Right cardiac atrium (tissue), 5 donors: ENCODE results near the gene LRRC30. TPM values are rescaled to one million over a fixed set of nuclear protein-coding genes. Genes with fewer than 3 reads are reported as not detected.

Experiments
- ATAC-seq, 2 donors: fragments of 200-7000 bp; cut with Tn5 transposase; one replicate each; pipeline versions ENCODE4 v1.8.0 to v1.9.1; 2020; ENCODE audit warnings: moderate library complexity in 2 of 2, mild to moderate bottlenecking in 1 of 2
- DNase-seq, 3 donors: peaks; one replicate each; pipeline ENCODE4 v3.0.0-alpha.2; 2020
- H3K27ac ChIP-seq: one replicate; pipeline ENCODE4 v1.5.1; 2013; ENCODE audit warnings: mild to moderate bottlenecking, low read length, control low read depth, moderate library complexity
- H3K27me3 ChIP-seq: one replicate; pipeline ENCODE4 v1.6.1; 2013; ENCODE audit not compliant: control insufficient read depth, insufficient read depth
- H3K4me1 ChIP-seq: one replicate; pipeline ENCODE4 v1.6.1; 2013; ENCODE audit warnings: low read length; ENCODE audit not compliant: control insufficient read depth, insufficient read depth
- H3K4me3 ChIP-seq: one replicate; pipeline ENCODE4 v1.5.1; 2013; ENCODE audit warnings: low read length, control low read depth
- H3K9me3 ChIP-seq: one replicate; pipeline ENCODE4 v1.6.1; 2013; ENCODE audit warnings: low read length; ENCODE audit not compliant: control insufficient read depth
- WGBS: extraction: QIAGEN DNeasy Blood & Tissue Kit; methylation state at CpG from one replicate; pipeline ENCODE4 v1.1.7; 2013; 5-methylcytosine and 5-hydroxymethylcytosine counted together
- intact Hi-C, 4 donors: fragments of 100-400 bp; cut with DNase I; formaldehyde crosslinking; loops; one replicate each; pipeline versions ENCODE4 v1.11.0 to v1.14.0; 2022 to 2023
- polyA plus RNA-seq: library from polyadenylated mRNA; stranded (reverse); fragments of 200-250 nt; gene quantifications from one replicate; pipeline ENCODE4 v1.2.3, GENCODE V29; 2013
- total RNA-seq, 4 donors: library from RNA; stranded (reverse); fragmentation: NEBNext Ultra II Directional; extraction: Animal tissue kit (Norgen Biotek cat#: 25700); gene quantifications; one replicate each; pipeline ENCODE4 v1.2.1, GENCODE V29; 2021
- donor health status: healthy with polysubstance abuse.
- donor health status: DM: no; HTN: yes; CAD: no.
- donor health status: DM: no; HTN: no; CAD: no.
- donor health status: DM: no; HTN: yes; CAD: no; lungs with severe emphysema.
- donor health status: DM: yes; HTN: yes; CAD: no.

The LRRC30 gene
- total and polyA plus RNA-seq, 5 donors: not detected

DNA sequence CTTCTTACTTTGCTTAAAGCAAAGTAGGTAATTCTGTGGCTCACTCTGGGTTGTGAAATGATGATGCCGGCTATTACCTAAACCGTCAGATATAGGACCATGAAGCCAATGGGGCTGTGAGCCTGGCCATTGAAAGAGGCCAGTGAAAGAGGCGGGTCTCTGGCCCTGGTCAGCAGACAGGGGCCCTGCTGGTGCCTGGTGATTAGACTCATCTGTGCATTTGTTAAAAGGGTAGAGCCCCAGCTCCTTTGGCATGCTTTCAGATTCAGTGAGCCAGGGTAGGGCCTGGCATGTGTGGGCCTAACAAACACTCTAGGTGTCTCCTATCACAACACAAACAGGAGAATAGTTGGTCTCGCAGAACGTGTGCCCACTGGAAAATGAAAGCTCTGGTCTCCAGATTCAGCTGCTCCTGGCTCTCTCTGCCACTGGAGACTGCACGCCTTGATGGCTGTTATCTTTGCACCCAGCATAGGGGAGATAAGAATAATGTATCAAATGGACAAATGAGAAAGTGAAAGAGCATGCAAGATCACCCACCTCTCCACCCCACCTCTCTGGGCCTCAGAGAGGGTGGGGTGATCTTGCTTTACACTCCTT, 6.9 kb downstream of the LRRC30 start:
- no peak overlapping the region for H3K4me3 ChIP-seq
- intact Hi-C loops: no loop called here
- DNase-seq (no peak), ATAC-seq (no peak)
- H3K9me3 ChIP-seq: no peaks in the 10 kb centered on the region
- no peaks in the 10 kb centered on the region for H3K27me3 ChIP-seq
- 67% methylated on average over 6 of the region's 6 CpGs for WGBS
- H3K27ac ChIP-seq: peak overlapping the region; percentile 46
- H3K4me1 ChIP-seq: peaks cover 5% of the 10 kb centered on the region

DNA sequence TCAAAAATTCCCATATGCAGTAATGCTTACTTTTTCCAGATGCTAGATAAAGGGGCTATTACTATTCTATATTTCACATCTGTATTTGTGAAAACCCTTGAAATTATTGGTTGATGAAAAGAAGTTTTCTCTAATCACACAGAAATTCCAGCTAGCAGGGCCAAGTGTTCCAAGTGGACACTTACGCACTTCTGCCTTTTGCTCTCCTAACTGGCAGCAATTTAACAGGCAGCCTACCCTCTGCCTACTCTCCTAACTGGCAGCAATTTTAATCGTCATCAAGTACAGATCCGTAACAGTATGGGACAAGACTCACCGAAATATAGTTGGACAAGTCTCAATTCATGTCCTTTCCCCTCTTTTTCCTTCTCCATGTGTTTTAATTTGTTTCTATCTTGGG, 12.0 kb downstream of the LRRC30 start:
- Histone ChIP-seq H3K27me3 (no peaks in the 10 kb centered on the region), H3K4me1 (peaks cover 3% of the 10 kb centered on the region), H3K27ac (no peak overlapping the region), H3K4me3 (no peak overlapping the region), H3K9me3 (no peaks in the 10 kb centered on the region)
- no peak for ATAC-seq
- DNase-seq: no peak
- WGBS: 64% methylated on average over 4 of the region's 4 CpGs
- intact Hi-C loops: no loop called here

DNA sequence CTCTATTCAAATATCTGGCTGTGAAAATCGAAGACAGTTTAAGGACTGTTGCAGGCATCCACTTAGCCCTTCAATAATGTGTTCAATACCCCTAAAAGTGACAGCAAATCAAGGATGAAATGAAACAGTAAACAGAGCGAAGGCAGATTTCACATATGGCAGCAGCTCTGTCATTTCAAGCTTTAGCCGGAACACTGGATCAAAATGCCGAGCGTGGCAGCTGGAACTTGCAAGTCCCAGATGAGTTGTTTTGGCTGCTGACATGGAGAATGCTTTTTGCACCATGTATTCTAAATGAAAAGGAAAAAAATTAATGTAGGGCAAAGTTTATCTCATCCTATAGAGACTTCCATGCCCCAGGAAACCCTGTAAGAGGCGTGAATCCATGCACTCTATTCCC, 18.0 kb downstream of the LRRC30 start:
- DNase-seq (no peak), ATAC-seq (no peak)
- Histone ChIP-seq H3K9me3 (no peaks in the 10 kb centered on the region), H3K27me3 (no peaks in the 10 kb centered on the region), H3K4me1 (peaks cover 3% of the 10 kb centered on the region), H3K4me3 (no peak overlapping the region), H3K27ac (no peak overlapping the region)
- 53% methylated on average over 6 of the region's 6 CpGs for WGBS
- intact Hi-C loops: no loop called here

DNA sequence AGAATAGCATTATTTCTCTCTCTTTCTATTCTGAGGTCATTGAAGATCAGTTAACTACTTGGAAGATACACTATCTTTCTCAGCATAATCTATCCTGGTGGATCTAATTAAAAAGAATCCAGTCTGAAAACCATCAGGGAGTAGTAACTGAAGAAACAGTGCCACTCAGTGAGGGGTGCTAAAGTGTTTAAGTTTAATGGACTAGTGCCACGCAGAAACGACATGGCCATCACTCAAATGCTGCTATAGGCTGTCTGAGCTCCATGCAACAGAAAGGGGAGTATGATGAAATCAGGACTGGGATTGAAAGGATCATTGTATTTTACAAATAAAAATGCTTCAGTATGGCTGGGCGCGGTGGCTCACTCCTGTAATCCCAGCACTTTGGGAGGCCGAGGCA, 23.3 kb downstream of the LRRC30 start:
- WGBS: 88% methylated on average over 5 of the region's 5 CpGs
- Histone ChIP-seq H3K27me3 (no peaks in the 10 kb centered on the region), H3K4me3 (no peak overlapping the region), H3K27ac (no peak overlapping the region), H3K4me1 (peaks cover 2% of the 10 kb centered on the region), H3K9me3 (no peaks in the 10 kb centered on the region)
- no peak for DNase-seq
- intact Hi-C loops: no loop called here
- ATAC-seq: no peak

DNA sequence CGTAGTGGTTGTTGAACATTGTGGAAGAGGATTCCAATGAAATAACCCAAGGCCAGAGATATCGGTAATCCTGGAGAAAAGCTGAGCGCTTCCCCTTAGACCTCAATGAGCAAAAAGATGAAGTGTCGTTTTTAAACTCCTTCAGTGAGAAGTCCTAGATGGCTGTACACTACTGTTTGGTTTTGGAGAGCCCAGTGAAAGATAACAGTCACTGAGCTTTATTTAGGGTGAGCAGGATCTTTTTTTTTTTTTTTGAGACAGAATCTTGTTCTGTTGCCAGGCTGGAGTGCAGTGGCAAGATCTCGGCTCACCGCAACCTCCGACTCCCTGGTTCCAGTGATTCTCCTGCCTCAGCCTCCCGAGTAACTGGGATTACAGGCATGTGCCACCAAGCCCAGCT, 24.2 kb downstream of the LRRC30 start:
- Histone ChIP-seq H3K27ac (no peak overlapping the region), H3K9me3 (no peaks in the 10 kb centered on the region), H3K4me1 (peaks cover 3% of the 10 kb centered on the region), H3K4me3 (no peak overlapping the region), H3K27me3 (no peaks in the 10 kb centered on the region)
- no peak for DNase-seq
- ATAC-seq: no peak
- intact Hi-C loops: no loop called here
- 72% methylated on average over 8 of the region's 8 CpGs for WGBS

DNA sequence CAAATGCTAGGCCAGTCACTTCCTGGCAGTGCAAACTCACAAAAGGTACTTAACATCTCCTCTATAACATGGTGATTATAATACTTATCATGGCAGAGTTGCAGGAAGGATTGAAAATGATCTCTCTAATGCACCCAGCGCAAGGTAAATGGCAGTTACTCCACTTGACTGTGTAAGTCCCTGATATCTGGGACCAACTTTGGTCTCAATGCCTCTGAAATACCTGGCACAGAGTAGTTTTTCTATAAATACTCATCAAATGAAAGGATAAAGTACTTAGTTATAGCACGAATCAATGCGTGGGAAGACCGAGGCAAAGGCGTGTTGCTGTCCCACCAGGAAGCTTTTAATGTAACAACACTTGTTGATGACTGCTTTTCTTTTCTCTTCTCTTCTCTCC, 24.8 kb downstream of the LRRC30 start:
- H3K27me3 ChIP-seq: no peaks in the 10 kb centered on the region
- no peak overlapping the region for H3K27ac ChIP-seq
- H3K4me3 ChIP-seq: no peak overlapping the region
- intact Hi-C loops: no loop called here
- no peak for ATAC-seq
- peaks cover 7% of the 10 kb centered on the region for H3K4me1 ChIP-seq
- no peak for DNase-seq
- no peaks in the 10 kb centered on the region for H3K9me3 ChIP-seq
- 80% methylated on average over 5 of the region's 5 CpGs for WGBS

DNA sequence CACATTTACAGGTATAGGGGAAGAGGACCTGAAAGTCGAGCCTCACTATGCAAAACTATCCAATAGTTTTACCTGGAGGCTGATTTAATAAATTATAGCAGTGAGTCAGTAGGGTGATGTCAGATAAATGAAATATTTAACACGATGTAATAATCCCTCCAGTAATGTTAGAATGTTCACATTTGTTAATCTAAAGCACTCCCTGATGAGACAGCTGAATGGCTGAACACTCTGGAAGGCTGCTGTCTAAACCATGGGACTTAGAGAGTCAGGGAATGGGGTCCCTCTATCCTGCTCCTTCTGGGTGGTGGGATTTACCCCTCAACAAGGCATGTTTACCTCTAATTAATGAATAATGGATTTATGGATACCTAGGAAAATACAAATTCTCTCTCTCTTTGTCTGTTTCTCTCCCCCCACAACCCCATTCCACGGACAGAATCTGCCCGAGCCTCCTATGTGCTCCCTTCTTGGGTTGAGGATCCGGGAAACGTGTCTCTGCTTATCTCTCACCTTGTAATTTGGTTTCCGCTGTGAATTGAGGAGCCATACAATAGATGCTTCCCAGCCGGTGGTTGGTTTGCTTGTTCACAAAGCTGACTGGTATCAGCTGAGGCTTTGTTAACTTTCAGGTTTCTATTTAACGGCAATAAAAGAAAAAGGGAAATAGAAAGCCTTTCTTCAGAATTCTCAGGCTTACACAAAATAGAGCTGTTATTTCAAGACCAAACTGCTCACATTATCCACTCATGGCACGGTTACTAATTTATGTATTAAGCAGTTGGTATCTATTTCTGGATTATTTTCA, 25.9 kb downstream of the LRRC30 start:
- WGBS: 65% methylated on average over 10 of the region's 10 CpGs
- no peaks in the 10 kb centered on the region for H3K27me3 ChIP-seq
- no peaks in the 10 kb centered on the region for H3K9me3 ChIP-seq
- DNase-seq: no peak
- H3K27ac ChIP-seq: no peak overlapping the region
- H3K4me1 ChIP-seq: peaks cover 8% of the 10 kb centered on the region
- H3K4me3 ChIP-seq: no peak overlapping the region
- ATAC-seq: no peak
- intact Hi-C loops: no loop called here

DNA sequence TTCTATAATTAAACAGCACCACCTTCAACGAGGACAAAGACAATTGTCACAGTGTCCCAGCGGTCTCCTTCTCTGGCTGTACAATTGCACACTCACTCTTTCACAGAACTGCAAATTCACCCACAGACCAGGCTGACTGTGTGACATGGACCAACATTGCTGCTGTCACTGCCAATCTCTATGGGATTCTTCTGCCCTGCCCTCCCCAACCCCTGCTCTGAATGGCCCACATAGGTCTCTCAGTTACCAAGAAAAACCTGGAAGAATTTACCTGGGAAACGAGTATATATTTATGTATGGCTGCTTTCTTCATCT, 26.5 kb downstream of the LRRC30 start:
- 67% methylated on average over 3 of the region's 3 CpGs for WGBS
- H3K27ac ChIP-seq: peak overlapping the region; percentile 59
- ATAC-seq (no peak), DNase-seq (no peak)
- H3K4me1 ChIP-seq: peaks cover 8% of the 10 kb centered on the region
- H3K4me3 ChIP-seq: no peak overlapping the region
- no peaks in the 10 kb centered on the region for H3K9me3 ChIP-seq
- H3K27me3 ChIP-seq: no peaks in the 10 kb centered on the region
- intact Hi-C loops: no loop called here

DNA sequence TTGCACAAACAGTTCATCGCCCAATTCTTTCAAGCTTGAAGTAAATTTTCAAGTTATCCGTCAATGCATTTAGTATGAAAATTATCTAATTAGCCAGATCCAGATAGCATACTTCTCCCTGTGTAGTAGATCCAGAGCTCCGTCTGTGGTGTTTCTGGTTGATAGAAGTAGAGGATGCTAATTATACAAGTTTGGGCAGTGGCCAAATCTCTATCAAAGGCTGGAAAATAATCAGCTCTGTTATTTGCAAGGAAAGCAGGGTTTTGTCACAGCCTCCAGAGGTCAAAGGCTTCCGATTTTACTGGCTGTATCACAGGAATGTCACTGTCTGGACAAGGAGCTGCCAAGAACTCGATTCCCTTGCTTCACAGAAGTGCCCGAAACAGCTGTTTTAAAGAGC, 28.6 kb downstream of the LRRC30 start:
- ATAC-seq (peak; percentile 48 to 70), DNase-seq (no peak)
- WGBS: 17% methylated on average over 6 of the region's 6 CpGs
- no peak overlapping the region for H3K27ac ChIP-seq
- no peaks in the 10 kb centered on the region for H3K9me3 ChIP-seq
- intact Hi-C loops: no loop called here
- no peaks in the 10 kb centered on the region for H3K27me3 ChIP-seq
- H3K4me3 ChIP-seq: no peak overlapping the region
- peaks cover 8% of the 10 kb centered on the region for H3K4me1 ChIP-seq

DNA sequence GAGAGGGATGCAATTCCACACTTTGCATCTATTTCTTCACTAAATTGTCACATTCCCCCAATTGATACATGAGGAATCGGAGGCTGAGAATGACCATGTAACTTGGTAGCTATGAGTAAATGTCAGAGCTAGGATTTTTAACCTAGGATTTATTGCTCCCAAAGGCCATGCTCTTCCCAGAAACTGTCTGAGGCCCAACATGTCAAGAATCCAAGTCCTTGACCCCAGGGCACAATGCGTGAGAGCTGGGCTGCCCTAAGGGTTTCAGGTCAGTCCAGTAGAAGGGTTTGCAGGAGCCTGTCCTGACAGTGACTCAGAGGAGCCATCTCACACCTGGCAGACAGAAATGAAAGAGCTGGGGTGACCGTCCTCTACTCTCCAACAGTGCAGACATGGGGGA, 30.3 kb downstream of the LRRC30 start:
- ATAC-seq: no peak
- Histone ChIP-seq H3K27me3 (no peaks in the 10 kb centered on the region), H3K9me3 (no peaks in the 10 kb centered on the region), H3K4me3 (no peak overlapping the region), H3K4me1 (peaks cover 8% of the 10 kb centered on the region), H3K27ac (no peak overlapping the region)
- no peak for DNase-seq
- WGBS: 94% methylated on average over 3 of the region's 3 CpGs
- intact Hi-C loops: no loop called here

DNA sequence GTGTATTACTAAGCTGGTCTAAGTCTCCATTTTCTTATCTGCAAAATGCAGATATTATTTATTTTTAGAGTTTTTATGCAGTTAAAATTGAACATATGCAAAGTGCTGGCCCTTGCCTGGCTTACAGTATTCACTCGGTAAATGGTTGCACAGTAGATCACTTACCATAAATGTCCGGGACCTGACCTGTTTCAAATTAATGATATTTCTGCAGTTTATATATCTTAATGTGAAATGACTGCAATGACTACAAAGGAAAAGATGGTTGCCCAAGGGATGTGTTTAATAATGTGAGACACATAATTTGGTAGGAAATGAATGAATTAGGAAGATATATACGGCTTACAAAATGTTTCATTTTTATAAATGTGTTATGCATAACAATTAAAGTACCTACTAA, 37.1 kb downstream of the LRRC30 start:
- no peaks in the 10 kb centered on the region for H3K9me3 ChIP-seq
- 93% methylated on average over 3 of the region's 3 CpGs for WGBS
- H3K4me3 ChIP-seq: no peak overlapping the region
- DNase-seq (no peak), ATAC-seq (no peak)
- no peaks in the 10 kb centered on the region for H3K27me3 ChIP-seq
- intact Hi-C loops: no loop called here
- peaks cover 2% of the 10 kb centered on the region for H3K4me1 ChIP-seq
- no peak overlapping the region for H3K27ac ChIP-seq
